GM23338 (cell line): ENCODE data around the gene CAT. TPM values are rescaled to one million over a fixed set of nuclear protein-coding genes. Genes with fewer than 3 reads are reported as not detected.

Experiments used
- ATAC-seq: fragments of 200-7000 bp; cut with Tn5 transposase; 3 replicates; pipeline ENCODE4 v1.9.1; 2020
- DNase-seq: peaks from one replicate; pipeline ENCODE4 v3.0.0-alpha.2; 2015; ENCODE audit warnings: low spot score
- H2AFZ ChIP-seq: fragments of 200-600 bp; sonication (generic); 2 replicates; pipeline ENCODE4 v1.8.0; 2016; ENCODE audit warnings: antibody characterized with exemption, mild to moderate bottlenecking, moderate library complexity
- H3F3A ChIP-seq: fragments of 200-600 bp; sonication (generic); replicated peaks from 2 replicates; pipeline ENCODE4 v1.8.0; 2017; ENCODE audit warnings: antibody characterized with exemption, mixed run types, low read depth
- H3K27ac ChIP-seq: fragments of 200-600 bp; sonication (generic); 2 replicates; pipeline ENCODE4 v1.6.1; 2016; ENCODE audit warnings: low read depth
- H3K27me3 ChIP-seq: fragments of 200-600 bp; sonication (generic); 2 replicates; pipeline ENCODE4 v1.8.0; 2016; ENCODE audit warnings: mild to moderate bottlenecking, mixed run types, moderate library complexity; ENCODE audit not compliant: insufficient read depth
- H3K36me3 ChIP-seq: fragments of 200-600 bp; sonication (generic); 2 replicates; pipeline ENCODE4 v1.8.0; 2016; ENCODE audit warnings: mild to moderate bottlenecking; ENCODE audit not compliant: insufficient read depth
- H3K4me1 ChIP-seq: fragments of 200-600 bp; sonication (generic); 2 replicates; pipeline ENCODE4 v1.8.0; 2016; ENCODE audit warnings: mild to moderate bottlenecking, moderate library complexity; ENCODE audit not compliant: insufficient read depth
- H3K4me2 ChIP-seq: fragments of 200-600 bp; sonication (generic); 2 replicates; pipeline ENCODE4 v1.7.1; 2017; ENCODE audit warnings: mixed run types
- H3K4me3 ChIP-seq: fragments of 200-600 bp; sonication (generic); 2 replicates; pipeline ENCODE4 v1.6.1; 2016; ENCODE audit warnings: mixed run types
- H3K79me2 ChIP-seq: fragments of 200-600 bp; sonication (generic); replicated peaks from 2 replicates; pipeline ENCODE4 v1.8.0; 2017; ENCODE audit warnings: mild to moderate bottlenecking; ENCODE audit not compliant: insufficient read depth
- H3K9me2 ChIP-seq: fragments of 200-600 bp; sonication (generic); 2 replicates; pipeline ENCODE4 v1.8.0; 2017; ENCODE audit not compliant: insufficient read depth
- H4K20me1 ChIP-seq: fragments of 200-600 bp; sonication (generic); replicated peaks from 2 replicates; pipeline ENCODE4 v1.8.0; 2017; ENCODE audit warnings: mild to moderate bottlenecking; ENCODE audit not compliant: insufficient read depth
- H3K27ac Mint-ChIP-seq: 2 replicates; pipeline ENCODE4 v1.8.0; 2020; ENCODE audit warnings: inconsistent platforms, mild to moderate bottlenecking, moderate library complexity, mixed read lengths
- H3K27me3 Mint-ChIP-seq: 3 replicates; pipeline ENCODE4 v1.8.0; 2022; ENCODE audit warnings: low read depth, mild to moderate bottlenecking, moderate library complexity, mixed read lengths, inconsistent platforms; ENCODE audit not compliant: insufficient read depth, poor library complexity
- H3K36me3 Mint-ChIP-seq: 3 replicates; pipeline ENCODE4 v1.8.0; 2021; ENCODE audit warnings: low read depth, mild to moderate bottlenecking, inconsistent platforms, moderate library complexity, mixed read lengths
- H3K4me1 Mint-ChIP-seq: 3 replicates; pipeline ENCODE4 v1.8.0; 2020; ENCODE audit warnings: mild to moderate bottlenecking, inconsistent platforms, mixed read lengths
- H3K4me3 Mint-ChIP-seq: 3 replicates; pipeline ENCODE4 v1.8.0; 2021; ENCODE audit warnings: moderate library complexity, mild to moderate bottlenecking, inconsistent platforms, mixed read lengths
- H3K9me3 Mint-ChIP-seq: 3 replicates; pipeline ENCODE4 v1.8.0; 2020; ENCODE audit warnings: moderate library complexity, mild to moderate bottlenecking, inconsistent platforms, mixed read lengths
- CREB1 ChIP-seq: fragments of 250-450 bp; sonication (Bioruptor Pico); IDR thresholded peaks from 2 replicates; pipeline ENCODE4 v1.5.0; 2020; ENCODE audit warnings: low read depth, mild to moderate bottlenecking, moderate library complexity
- CTCF ChIP-seq, 2 experiments: fragments of 200-600 bp in 1 of 2; sonication (generic) in 1 of 2; conservative IDR thresholded peaks; 2 replicates each; pipeline versions ENCODE4 v1.5.1 to v1.6.1; 2016 to 2017; ENCODE audit warnings: antibody characterized with exemption in 2 of 2, low read depth in 2 of 2, mild to moderate bottlenecking in 2 of 2, moderate library complexity in 1 of 2
- ETS1 ChIP-seq: IDR thresholded peaks from 2 replicates; pipeline ENCODE4 v1.6.1; 2016; ENCODE audit warnings: antibody characterized with exemption
- EZH2 ChIP-seq: fragments of 200-600 bp; sonication (generic); IDR thresholded peaks from one replicate; pipeline ENCODE4 v1.8.0; 2017; ENCODE audit warnings: antibody characterized with exemption, mild to moderate bottlenecking, low read depth; ENCODE audit not compliant: unreplicated experiment
- EZH2phosphoT487 ChIP-seq: fragments of 200-600 bp; sonication (generic); IDR thresholded peaks from one replicate; pipeline ENCODE4 v1.8.1; 2018; ENCODE audit warnings: antibody characterized with exemption; ENCODE audit not compliant: unreplicated experiment
- JUNB ChIP-seq: IDR thresholded peaks from one replicate; pipeline ENCODE4 v1.6.1; 2016; ENCODE audit warnings: antibody characterized with exemption; ENCODE audit not compliant: unreplicated experiment
- NANOG ChIP-seq: IDR thresholded peaks from 2 replicates; pipeline ENCODE4 v1.6.1; 2016; ENCODE audit warnings: antibody characterized with exemption, borderline replicate concordance
- POLR2AphosphoS5 ChIP-seq: IDR thresholded peaks from 2 replicates; pipeline ENCODE4 v1.6.1; 2016; ENCODE audit warnings: antibody characterized with exemption, low read depth
- REST ChIP-seq: IDR thresholded peaks from one replicate; pipeline ENCODE4 v1.6.1; 2018; ENCODE audit warnings: antibody characterized with exemption; ENCODE audit not compliant: unreplicated experiment
- STAT1 ChIP-seq: IDR thresholded peaks from one replicate; pipeline ENCODE4 v1.6.1; 2016; ENCODE audit warnings: antibody characterized with exemption; ENCODE audit not compliant: unreplicated experiment
- ZNF114 ChIP-seq: fragments of 250-450 bp; sonication (Bioruptor Pico); IDR thresholded peaks from 2 replicates; pipeline ENCODE4 v1.5.0; 2020; ENCODE audit warnings: mild to moderate bottlenecking, moderate library complexity
- ZNF331 ChIP-seq: fragments of 250-450 bp; sonication (Bioruptor Pico); IDR thresholded peaks from 2 replicates; pipeline ENCODE4 v1.5.0; 2020; ENCODE audit warnings: low read depth, mild to moderate bottlenecking, moderate library complexity
- ZNF462 ChIP-seq: fragments of 250-450 bp; sonication (Bioruptor Pico); IDR thresholded peaks from 2 replicates; pipeline ENCODE4 v1.5.0; 2020; ENCODE audit warnings: mild to moderate bottlenecking, moderate library complexity
- polyA plus RNA-seq: library from polyadenylated mRNA; unstranded; fragments of >200 nt; fragmentation: Nextera tagmentation; extraction: Ambion mirVana; gene quantifications from 2 replicates; pipeline ENCODE4 v1.2.1, GENCODE V29; 2016
- total RNA-seq: library from RNA; depleted of rRNA; stranded (reverse); fragments of >200 nt; shearing (Covaris generic); gene quantifications from 2 replicates; pipeline ENCODE4 v1.2.3, GENCODE V29; 2014

The CAT gene
- total and polyA plus RNA-seq, 2 experiments from 2014 or later, result 15.9 to 24.0 TPM

- Histone ChIP-seq H3K4me1 (no peaks in the 10 kb centered on the region), H3K79me2 (no peaks in the 10 kb centered on the region), H3K4me2 (no peak overlapping the region), H4K20me1 (no peaks in the 10 kb centered on the region), H3K36me3 (no peaks in the 10 kb centered on the region; the same call in 1 of the 2 replicates), H2AFZ (no peak overlapping the region), H3K4me3 (no peak overlapping the region), H3F3A (no peaks in the 10 kb centered on the region), H3K9me2 (no peaks in the 10 kb centered on the region), H3K27ac (no peak overlapping the region), H3K27me3 (no peaks in the 10 kb centered on the region)
- H3K27ac Mint-ChIP-seq, result no peak overlapping the region
- no peak for DNase-seq
- TF ChIP-seq POLR2AphosphoS5 (no peak), EZH2phosphoT487 (no peak), REST (no peak), ZNF331 (CRISPR knock-in tag) (no peak), ZNF462 (no peak), ETS1 (no peak), EZH2 (no peak), ZNF114 (CRISPR knock-in tag) (no peak), CREB1 (no peak), NANOG (no peak), STAT1 (no peak), CTCF (conservative IDR thresholded peaks at IDR 0.05; ENCODE audit: low read depth in 2 of 2) (no peak), JUNB (no peak)
- peaks cover under 1% of the 10 kb centered on the region; the same call in 1 of the 3 replicates for H3K9me3 Mint-ChIP-seq
- no peak overlapping the region for H3K4me3 Mint-ChIP-seq
- no peak for ATAC-seq
- H3K27me3 Mint-ChIP-seq, result no peaks in the 10 kb centered on the region
- H3K4me1 Mint-ChIP-seq, result no peaks in the 10 kb centered on the region
- H3K36me3 Mint-ChIP-seq, result no peaks in the 10 kb centered on the region
Observed at GRCh38 chr11:34419158-34419557, 19.6 kb upstream of the CAT start.
